ENCODE measurements around the gene EVC2.

GRCh38 chr4:5515646-5516045 lies 192.7 kb downstream of the EVC2 start:
- TF ChIP-seq CTCF (IDR thresholded peaks at IDR 0.05), result no peak
- no peak for TF ChIP-seq POLR2A (IDR thresholded peaks at IDR 0.05)
